Measurements from ENCODE around the gene SLC16A3.

SLC16A3 gene

DNA sequence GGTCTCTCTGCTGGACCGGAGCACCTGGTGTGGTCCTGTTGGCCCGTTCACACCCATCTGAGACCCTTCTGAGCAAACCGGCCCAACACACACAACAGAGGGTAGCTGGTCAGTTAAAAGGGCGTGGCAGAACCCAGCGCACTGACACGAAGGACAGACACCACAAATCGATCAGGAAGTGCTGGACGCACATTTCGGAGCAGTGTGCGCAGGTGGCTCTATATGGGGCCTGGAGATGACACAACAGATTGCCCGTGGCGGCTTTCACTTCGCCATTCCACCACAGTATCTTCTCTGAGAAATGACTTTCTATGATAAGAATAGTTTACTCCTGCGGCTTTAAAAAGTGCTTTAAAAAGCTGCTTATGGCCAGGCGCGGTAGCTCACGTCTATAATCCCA, 28.7 kb upstream of the SLC16A3 start:
- H3K4me3 ChIP-seq (ENCODE audit: low read depth, low read length) = no peak overlapping the region
- TF ChIP-seq, protein P1, sequence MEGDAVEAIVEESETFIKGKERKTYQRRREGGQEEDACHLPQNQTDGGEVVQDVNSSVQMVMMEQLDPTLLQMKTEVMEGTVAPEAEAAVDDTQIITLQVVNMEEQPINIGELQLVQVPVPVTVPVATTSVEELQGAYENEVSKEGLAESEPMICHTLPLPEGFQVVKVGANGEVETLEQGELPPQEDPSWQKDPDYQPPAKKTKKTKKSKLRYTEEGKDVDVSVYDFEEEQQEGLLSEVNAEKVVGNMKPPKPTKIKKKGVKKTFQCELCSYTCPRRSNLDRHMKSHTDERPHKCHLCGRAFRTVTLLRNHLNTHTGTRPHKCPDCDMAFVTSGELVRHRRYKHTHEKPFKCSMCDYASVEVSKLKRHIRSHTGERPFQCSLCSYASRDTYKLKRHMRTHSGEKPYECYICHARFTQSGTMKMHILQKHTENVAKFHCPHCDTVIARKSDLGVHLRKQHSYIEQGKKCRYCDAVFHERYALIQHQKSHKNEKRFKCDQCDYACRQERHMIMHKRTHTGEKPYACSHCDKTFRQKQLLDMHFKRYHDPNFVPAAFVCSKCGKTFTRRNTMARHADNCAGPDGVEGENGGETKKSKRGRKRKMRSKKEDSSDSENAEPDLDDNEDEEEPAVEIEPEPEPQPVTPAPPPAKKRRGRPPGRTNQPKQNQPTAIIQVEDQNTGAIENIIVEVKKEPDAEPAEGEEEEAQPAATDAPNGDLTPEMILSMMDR (IDR thresholded peaks at IDR 0.05; ENCODE audit: low read depth, low read length) = no peak

DNA sequence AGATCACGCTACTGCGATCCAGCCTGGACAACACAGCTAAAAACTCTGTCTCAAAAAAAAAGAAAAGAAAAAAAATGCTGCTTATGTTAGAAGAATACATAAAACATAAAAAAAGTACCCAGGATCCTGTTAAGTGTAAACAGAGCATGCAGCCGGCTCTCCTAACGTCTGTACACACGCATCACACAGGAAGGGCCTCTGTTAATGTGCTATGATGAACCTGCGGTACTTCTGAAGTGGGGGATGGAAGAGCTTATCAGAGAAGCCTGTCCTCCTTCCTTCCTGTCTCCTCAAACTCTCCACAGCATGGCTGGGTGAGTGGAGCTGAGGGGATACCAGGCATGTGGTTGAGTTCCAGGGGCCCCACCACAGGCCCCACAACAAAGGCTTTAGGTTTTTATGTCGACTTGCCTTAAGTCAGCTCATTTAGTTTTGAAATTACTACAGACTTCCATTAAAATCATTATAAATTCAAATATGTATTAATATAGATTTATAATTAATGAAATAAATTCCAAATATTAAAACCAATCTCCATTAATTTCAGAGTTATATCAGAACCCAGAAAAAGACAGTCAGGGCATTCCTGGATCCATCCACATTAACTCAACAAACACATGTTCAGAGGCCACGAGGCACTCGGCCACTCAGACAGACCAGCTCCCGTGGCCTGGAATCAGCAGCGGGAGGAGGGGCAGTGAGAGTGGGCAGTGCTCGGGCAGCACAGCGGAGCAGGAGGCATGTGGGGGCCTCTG, 27.9 kb upstream of the SLC16A3 start:
- TF ChIP-seq, protein P1 (IDR thresholded peaks at IDR 0.05; ENCODE audit: low read depth, low read length) = no peak
- no peak overlapping the region for H3K4me3 ChIP-seq (ENCODE audit: low read depth, low read length)

DNA sequence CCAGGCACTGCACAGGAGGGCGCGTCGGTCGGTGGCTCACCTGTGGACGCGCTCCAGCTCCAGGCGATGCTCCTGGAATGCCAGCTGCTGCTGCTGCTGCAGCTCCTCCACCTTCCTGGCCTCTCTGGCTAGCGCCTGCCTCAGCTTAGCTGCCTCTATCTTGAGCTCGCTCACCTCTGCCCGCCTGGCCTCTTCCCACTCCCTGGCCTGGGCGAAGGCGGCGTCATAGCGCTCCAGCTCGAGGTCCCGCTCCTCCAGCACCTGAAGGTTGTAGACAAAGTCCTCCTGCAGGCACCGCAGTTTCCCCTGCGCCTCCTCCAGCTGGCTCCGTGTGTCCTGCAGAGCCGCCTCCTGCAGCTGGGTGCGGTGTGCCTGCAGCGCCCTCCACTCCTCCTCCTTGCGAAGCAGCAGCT, 27.3 kb upstream of the SLC16A3 start:
- TF ChIP-seq, protein P1 (IDR thresholded peaks at IDR 0.05; ENCODE audit: low read depth, low read length) = no peak
- H3K4me3 ChIP-seq (ENCODE audit: low read depth, low read length) = no peak overlapping the region

DNA sequence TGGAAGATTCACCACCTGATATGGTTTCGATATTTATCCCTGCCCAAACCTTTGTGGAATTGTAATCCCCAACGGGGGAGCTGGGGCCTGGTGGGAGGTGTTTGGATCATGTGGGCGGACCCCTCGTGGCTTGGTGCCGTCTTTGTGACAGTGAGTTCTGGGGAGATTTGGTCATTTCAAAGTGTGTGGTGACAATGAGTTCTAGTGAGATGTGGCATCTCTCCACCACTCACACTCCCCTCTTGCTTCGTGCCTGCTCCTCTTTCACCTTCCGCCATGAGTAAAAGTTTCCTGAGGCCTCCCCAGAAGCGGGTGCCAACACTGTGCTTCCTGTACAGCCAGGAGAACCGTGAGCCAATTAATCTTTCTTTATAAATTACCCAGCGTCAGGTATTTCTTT, 25.9 kb upstream of the SLC16A3 start:
- TF ChIP-seq, protein P1 (IDR thresholded peaks at IDR 0.05; ENCODE audit: low read depth, low read length) = no peak
- no peak overlapping the region for H3K4me3 ChIP-seq (ENCODE audit: low read depth, low read length)

DNA sequence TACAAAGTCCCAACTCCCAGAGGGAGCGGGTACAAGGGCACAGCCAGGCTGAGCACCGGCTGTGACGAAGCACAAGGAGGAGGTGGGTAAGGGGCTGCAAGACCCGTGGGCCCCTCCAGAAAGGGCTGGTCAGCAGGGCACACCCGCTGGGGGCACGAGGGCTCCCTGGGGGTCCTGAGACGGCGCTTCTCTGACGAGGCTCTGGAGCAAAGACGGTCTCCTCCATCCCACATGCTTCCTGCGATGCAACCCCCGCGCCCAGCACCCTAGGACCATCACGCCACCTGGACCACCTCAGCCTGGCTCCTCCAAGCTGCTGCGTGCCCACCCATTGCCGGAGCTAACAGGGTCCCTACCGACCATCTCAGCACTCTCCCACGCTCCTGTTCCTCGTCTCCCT, 24.9 kb upstream of the SLC16A3 start:
- H3K4me3 ChIP-seq (ENCODE audit: low read depth, low read length) = no peak overlapping the region
- TF ChIP-seq, protein P1 (IDR thresholded peaks at IDR 0.05; ENCODE audit: low read depth, low read length) = no peak

DNA sequence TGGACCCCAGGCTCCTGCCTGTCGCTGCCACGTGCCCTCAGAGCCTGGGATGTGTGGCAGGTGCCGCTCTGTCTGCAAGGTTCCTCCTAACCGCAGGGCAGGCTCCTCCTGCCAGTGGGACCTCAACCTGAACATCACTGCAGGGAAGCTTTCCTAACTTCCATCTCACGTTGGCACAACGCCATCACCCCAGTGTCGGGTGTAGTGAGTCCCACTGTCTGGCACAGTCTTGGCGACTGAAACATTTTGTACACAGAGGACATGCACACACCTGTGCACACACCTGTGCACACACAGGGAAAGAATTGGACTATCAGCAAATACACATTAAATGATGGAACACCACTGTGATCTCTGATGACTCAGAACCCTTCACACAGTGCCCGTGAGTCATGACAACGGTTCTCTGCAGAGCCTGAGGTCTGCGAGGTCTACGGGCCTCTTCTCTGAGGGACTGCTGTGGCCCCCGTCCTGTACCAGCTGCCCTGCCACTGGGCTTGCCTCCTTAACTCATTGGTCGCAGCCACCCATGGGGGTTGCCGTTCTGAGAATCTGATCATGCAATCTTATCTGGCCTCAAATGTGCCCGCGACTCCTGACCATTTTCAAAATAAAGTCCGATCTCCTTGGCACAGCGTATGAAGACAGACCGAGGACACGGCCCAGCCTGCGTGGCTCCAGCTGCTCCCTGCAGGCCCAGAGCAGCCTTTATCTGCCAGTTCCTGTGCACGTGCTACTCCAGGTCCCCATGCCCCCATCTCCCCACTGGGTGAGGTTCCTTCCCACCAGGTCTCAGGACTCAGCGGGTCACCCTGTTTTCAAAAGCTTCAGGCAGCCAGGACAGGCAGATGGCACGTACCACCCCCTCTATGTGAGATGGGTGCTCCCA, 23.8 kb upstream of the SLC16A3 start:
- H3K4me3 ChIP-seq (ENCODE audit: low read depth, low read length) = no peak overlapping the region
- TF ChIP-seq, protein P1 (IDR thresholded peaks at IDR 0.05; ENCODE audit: low read depth, low read length) = no peak
